Measurements from ENCODE around the gene C15orf39. TPM values are rescaled to one million over a fixed set of nuclear protein-coding genes. Genes with fewer than 3 reads are reported as not detected.
"Not testable (repeated sequence)": the region's sequence is repeated elsewhere in the genome, so short reads cannot be mapped to it uniquely, and the experiment has no call there.

C15orf39 gene
- total RNA-seq, 1 donor from 2014 or later: 73.2 TPM

DNA sequence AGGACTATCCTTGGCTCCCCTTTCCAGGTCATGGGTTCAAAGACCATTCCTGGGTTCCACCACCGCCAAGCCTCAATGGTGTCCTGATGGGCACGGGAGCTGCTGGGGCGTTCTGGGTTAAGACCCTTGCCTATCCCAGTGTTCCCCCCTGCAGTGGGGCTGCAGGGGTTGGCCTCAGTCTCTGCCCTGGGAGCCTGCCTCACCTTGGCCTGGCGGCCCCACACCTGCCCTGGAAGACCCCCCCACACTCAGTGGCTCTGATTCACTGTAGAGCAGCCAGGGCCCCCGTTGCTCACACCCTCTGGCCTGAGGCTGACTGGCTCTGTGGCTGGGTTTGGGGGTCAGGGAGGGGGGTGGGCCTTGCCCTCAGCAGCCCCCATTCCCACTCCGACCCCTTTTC lies 22.0 kb downstream of the C15orf39 start:
- intact Hi-C loops (cut with micrococcal nuclease): no loop called here

DNA sequence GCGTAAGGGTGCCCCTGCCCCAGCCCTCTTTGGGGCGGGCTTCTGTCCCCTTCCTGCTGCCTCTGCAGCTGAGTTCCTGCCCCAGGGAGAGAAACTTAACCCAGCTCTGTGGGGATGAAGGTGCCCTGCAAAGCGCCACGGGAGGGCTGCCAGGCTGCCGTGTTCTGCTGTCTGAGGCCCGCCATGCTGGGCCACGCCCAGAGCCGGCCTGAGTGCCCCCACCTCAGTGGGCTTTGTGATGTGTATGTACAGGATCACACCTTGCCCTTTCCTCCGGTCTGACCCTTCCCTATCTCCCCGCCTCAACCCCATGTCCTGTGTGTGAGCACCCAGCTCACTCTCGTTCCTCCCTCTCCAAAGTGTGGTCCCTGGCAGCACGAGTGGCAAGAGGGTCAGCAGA lies 22.6 kb downstream of the C15orf39 start:
- Mint-ChIP-seq H3K9me3 (no peaks in the 10 kb centered on the region), H3K4me1 (peaks cover 9% of the 10 kb centered on the region), H3K36me3 (ENCODE audit: low read depth) (no peaks in the 10 kb centered on the region), H3K27ac (no peak overlapping the region), H3K27me3 (peaks cover 10% of the 10 kb centered on the region), H3K4me3 (no peak overlapping the region)
- POLR2A ChIA-PET: no interaction called here
- CTCF ChIA-PET: no interaction called here
- ATAC-seq (ENCODE audit: low read depth): no peak
- intact Hi-C loops (cut with micrococcal nuclease): no loop called here
- no peak for DNase-seq
- TF ChIP-seq, protein P1, sequence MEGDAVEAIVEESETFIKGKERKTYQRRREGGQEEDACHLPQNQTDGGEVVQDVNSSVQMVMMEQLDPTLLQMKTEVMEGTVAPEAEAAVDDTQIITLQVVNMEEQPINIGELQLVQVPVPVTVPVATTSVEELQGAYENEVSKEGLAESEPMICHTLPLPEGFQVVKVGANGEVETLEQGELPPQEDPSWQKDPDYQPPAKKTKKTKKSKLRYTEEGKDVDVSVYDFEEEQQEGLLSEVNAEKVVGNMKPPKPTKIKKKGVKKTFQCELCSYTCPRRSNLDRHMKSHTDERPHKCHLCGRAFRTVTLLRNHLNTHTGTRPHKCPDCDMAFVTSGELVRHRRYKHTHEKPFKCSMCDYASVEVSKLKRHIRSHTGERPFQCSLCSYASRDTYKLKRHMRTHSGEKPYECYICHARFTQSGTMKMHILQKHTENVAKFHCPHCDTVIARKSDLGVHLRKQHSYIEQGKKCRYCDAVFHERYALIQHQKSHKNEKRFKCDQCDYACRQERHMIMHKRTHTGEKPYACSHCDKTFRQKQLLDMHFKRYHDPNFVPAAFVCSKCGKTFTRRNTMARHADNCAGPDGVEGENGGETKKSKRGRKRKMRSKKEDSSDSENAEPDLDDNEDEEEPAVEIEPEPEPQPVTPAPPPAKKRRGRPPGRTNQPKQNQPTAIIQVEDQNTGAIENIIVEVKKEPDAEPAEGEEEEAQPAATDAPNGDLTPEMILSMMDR (IDR thresholded peaks at IDR 0.05): no peak

More for the DNA sequence above, 22.0 kb downstream of the C15orf39 start:
- H3K36me3 Mint-ChIP-seq (ENCODE audit: low read depth): no peaks in the 10 kb centered on the region
- ATAC-seq (ENCODE audit: low read depth) (no peak), DNase-seq (no peak)
- peaks cover 8% of the 10 kb centered on the region for H3K27me3 Mint-ChIP-seq
- ChIA-PET CTCF (no interaction called here), POLR2A (no interaction called here)
- no peak overlapping the region for H3K4me3 Mint-ChIP-seq
- TF ChIP-seq, protein P1 (IDR thresholded peaks at IDR 0.05): no peak
- H3K4me1 Mint-ChIP-seq: peaks cover 14% of the 10 kb centered on the region
- no peak overlapping the region for H3K27ac Mint-ChIP-seq
- no peaks in the 10 kb centered on the region for H3K9me3 Mint-ChIP-seq

DNA sequence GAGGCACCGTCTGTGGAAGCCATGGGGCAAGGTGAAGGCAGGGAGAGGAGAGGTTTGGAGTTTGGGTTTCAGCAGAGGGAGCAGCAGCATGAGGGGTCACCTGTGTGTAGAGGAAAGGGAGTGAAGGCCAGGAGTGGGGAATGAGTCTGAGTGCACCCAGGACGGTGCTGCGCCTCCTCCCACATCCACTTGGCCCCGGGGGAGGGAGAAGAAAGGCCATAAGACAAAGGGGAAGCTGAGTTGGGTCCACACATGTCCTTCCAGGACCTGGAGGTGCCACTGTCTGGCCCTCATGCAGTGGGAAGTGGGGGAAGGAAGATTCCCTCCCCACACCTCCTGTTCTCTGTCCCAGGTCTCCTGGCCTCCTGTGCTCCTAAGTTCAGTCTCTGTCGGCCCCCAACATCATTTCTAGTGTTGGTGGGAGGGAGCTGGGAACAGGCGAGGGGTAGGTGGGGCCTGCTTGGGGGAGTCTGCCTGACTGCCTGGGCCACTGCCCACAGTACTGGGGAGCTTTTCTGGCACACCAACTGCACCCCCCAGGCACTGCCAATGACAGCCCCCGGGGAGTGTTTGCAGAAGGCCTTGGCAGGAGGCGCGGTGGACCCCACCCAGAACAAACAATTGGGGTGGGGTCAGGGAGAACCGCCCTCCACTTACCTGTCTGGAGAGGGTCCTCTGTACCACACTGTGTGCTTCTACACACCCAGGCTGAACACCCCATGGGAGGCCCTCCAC lies 23.6 kb downstream of the C15orf39 start:
- POLR2A ChIA-PET; H3K9me3 Mint-ChIP-seq; H3K36me3 Mint-ChIP-seq (ENCODE audit: low read depth); intact Hi-C loops (cut with micrococcal nuclease); ATAC-seq (ENCODE audit: low read depth); H3K4me1 Mint-ChIP-seq; H3K27me3 Mint-ChIP-seq; H3K4me3 Mint-ChIP-seq; CTCF ChIA-PET; H3K27ac Mint-ChIP-seq; DNase-seq: not testable (repeated sequence)

DNA sequence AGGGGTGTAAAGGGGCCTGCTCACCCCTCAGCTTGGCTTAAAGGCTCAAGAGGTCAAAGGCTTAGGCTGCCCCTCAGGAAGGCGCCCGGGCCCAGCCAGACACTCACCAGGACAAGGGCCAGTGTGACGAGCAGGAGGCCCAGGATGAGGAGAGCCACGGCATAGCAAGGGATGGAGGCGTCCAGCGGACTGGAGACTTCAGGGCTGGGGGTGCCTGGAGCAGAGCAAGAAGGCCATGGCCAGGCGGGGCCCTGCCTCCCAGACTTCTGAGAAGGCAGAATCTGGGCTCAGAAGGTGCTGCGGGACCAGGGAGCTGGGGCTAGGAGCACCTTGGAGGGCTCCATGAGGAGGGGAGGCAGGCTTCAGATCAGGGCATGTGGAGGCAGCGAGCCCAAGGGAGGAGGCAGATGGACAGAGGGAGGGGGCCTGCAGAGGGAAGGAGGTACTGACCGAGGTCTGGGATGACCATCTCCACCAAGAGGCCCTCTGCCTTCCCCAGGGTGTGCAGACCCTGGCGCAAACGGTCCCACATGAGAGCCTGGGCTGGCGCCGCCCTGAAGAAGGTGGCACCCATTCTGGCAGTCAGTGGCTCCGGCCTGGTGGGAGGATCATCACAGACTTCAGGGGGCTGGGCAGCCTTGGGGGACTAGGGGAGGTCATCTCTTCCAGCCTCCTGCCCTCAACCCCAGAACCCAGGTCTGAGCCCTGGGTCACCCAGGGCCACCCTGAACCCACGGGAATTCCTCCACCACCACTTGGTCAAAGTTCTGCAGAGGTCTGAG lies 24.5 kb downstream of the C15orf39 start:
- no peak for DNase-seq
- no peak overlapping the region for H3K27ac Mint-ChIP-seq
- no peak overlapping the region for H3K4me3 Mint-ChIP-seq
- H3K36me3 Mint-ChIP-seq (ENCODE audit: low read depth): no peaks in the 10 kb centered on the region
- POLR2A ChIA-PET: no interaction called here
- TF ChIP-seq, protein P1 (IDR thresholded peaks at IDR 0.05): no peak
- H3K27me3 Mint-ChIP-seq: peaks cover 10% of the 10 kb centered on the region
- intact Hi-C loops (cut with micrococcal nuclease): no loop called here
- CTCF ChIA-PET: no interaction called here
- ATAC-seq (ENCODE audit: low read depth): no peak
- H3K9me3 Mint-ChIP-seq: no peaks in the 10 kb centered on the region
- peaks cover 2% of the 10 kb centered on the region for H3K4me1 Mint-ChIP-seq

DNA sequence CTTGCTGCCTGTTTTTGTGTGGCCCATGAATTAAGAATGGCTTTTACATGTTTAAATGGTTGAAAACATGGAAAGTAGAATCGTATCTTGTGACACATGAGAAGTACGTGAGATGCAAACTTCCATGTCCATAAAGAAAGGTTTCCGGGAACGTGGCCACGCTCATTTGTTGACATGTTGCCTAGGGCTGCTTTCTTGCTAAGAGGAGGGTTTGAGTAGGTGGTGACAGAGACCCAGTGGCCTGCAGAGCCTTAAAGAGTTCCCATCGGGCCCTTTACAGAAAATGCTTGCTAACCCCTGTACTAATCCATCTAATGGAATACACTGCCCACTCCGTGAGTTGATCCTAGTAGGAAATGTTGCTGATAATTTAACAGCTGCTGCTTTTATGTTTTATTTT lies 25.4 kb downstream of the C15orf39 start:
- CTCF ChIA-PET; H3K9me3 Mint-ChIP-seq; POLR2A ChIA-PET; H3K4me3 Mint-ChIP-seq; DNase-seq; H3K27ac Mint-ChIP-seq; ATAC-seq (ENCODE audit: low read depth); H3K4me1 Mint-ChIP-seq; H3K36me3 Mint-ChIP-seq (ENCODE audit: low read depth); intact Hi-C loops (cut with micrococcal nuclease): not testable (repeated sequence)
- peaks cover 17% of the 10 kb centered on the region for H3K27me3 Mint-ChIP-seq

- Mint-ChIP-seq H3K4me3 (no peak overlapping the region), H3K4me1 (peaks cover 2% of the 10 kb centered on the region), H3K36me3 (ENCODE audit: low read depth) (no peaks in the 10 kb centered on the region), H3K27me3 (peaks cover 22% of the 10 kb centered on the region), H3K27ac (no peak overlapping the region), H3K9me3 (no peaks in the 10 kb centered on the region)
- intact Hi-C loops (cut with micrococcal nuclease): no loop called here
- TF ChIP-seq, protein P1 (IDR thresholded peaks at IDR 0.05): no peak
- DNase-seq: no peak
- ChIA-PET CTCF (no interaction called here), POLR2A (interaction anchor here (0.8 kb wide), 1 partner anchor 13 kb away, joined by 3 read pairs; no protein-coding TSS in a partner anchor)
- ATAC-seq (ENCODE audit: low read depth): no peak
Measured at GRCh38 chr15:75227663-75228280, 26.1 kb downstream of the C15orf39 start.

Measured in activated B cell treated with CpG ODN at 0.5 μM for 24 hours (primary cell).